Endothelial cell (in vitro differentiated cells): ENCODE data around the gene NIN. TPM values are rescaled to one million over a fixed set of nuclear protein-coding genes. Genes with fewer than 3 reads are reported as not detected.

Experiments
- DNase-seq: peaks from one replicate; pipeline ENCODE4 v3.0.0; 2021; ENCODE audit warnings: low spot score
- H3K27ac Mint-ChIP-seq: one replicate; pipeline ENCODE4 v1.8.0; 2021; ENCODE audit warnings: mixed read lengths, inconsistent platforms; ENCODE audit not compliant: unreplicated experiment
- H3K27me3 Mint-ChIP-seq: one replicate; pipeline ENCODE4 v1.8.0; 2021; ENCODE audit warnings: mild to moderate bottlenecking, moderate library complexity, mixed read lengths, inconsistent platforms; ENCODE audit not compliant: unreplicated experiment
- H3K36me3 Mint-ChIP-seq: one replicate; pipeline ENCODE4 v1.8.0; 2021; ENCODE audit warnings: mild to moderate bottlenecking, low read depth, mixed read lengths, inconsistent platforms; ENCODE audit not compliant: unreplicated experiment
- H3K4me1 Mint-ChIP-seq: one replicate; pipeline ENCODE4 v1.8.0; 2021; ENCODE audit warnings: mild to moderate bottlenecking, mixed read lengths, inconsistent platforms; ENCODE audit not compliant: unreplicated experiment
- H3K4me3 Mint-ChIP-seq: one replicate; pipeline ENCODE4 v1.8.0; 2021; ENCODE audit warnings: mild to moderate bottlenecking, mixed read lengths, inconsistent platforms; ENCODE audit not compliant: unreplicated experiment
- H3K9me3 Mint-ChIP-seq: one replicate; pipeline ENCODE4 v1.8.0; 2021; ENCODE audit warnings: mixed read lengths, inconsistent platforms; ENCODE audit not compliant: unreplicated experiment
- CTCF ChIP-seq: fragments of 200-600 bp; sonication (generic); IDR thresholded peaks from one replicate; pipeline ENCODE4 v1.5.0; 2021; ENCODE audit warnings: antibody characterized with exemption; ENCODE audit not compliant: unreplicated experiment
- total RNA-seq: library from RNA; stranded (reverse); fragmentation: NEBNext Ultra II Directional; extraction: Animal tissue kit (Norgen Biotek cat#: 25700); gene quantifications from one replicate; pipeline ENCODE4 v1.2.1, GENCODE V29; 2021; ENCODE audit not compliant: unreplicated experiment

NIN gene
- total RNA-seq, 1 donor from 2014 or later = 50.0 TPM

GRCh38 chr14:50675597-50675996 is 155.4 kb downstream of the NIN start:
- Mint-ChIP-seq H3K36me3 (no peaks in the 10 kb centered on the region), H3K9me3 (no peaks in the 10 kb centered on the region), H3K4me1 (peaks cover 24% of the 10 kb centered on the region), H3K27ac (no peak overlapping the region), H3K4me3 (no peak overlapping the region), H3K27me3 (peaks cover 2% of the 10 kb centered on the region)
- no peak for TF ChIP-seq CTCF
- no peak for DNase-seq

- Mint-ChIP-seq H3K9me3 (no peaks in the 10 kb centered on the region), H3K36me3 (no peaks in the 10 kb centered on the region), H3K4me1 (peaks cover 15% of the 10 kb centered on the region), H3K27ac (no peak overlapping the region), H3K27me3 (peaks cover 1% of the 10 kb centered on the region), H3K4me3 (no peak overlapping the region)
- DNase-seq = no peak
- no peak for TF ChIP-seq CTCF
These were observed 160.1 kb downstream of the NIN start for GRCh38 chr14:50670866-50671256.

GRCh38 chr14:50670196-50670865 is 160.6 kb downstream of the NIN start:
- no peak for TF ChIP-seq CTCF
- peaks cover 13% of the 10 kb centered on the region for H3K4me1 Mint-ChIP-seq
- H3K9me3 Mint-ChIP-seq = no peaks in the 10 kb centered on the region
- H3K4me3 Mint-ChIP-seq = no peak overlapping the region
- peaks cover 1% of the 10 kb centered on the region for H3K27me3 Mint-ChIP-seq
- H3K36me3 Mint-ChIP-seq = no peaks in the 10 kb centered on the region
- H3K27ac Mint-ChIP-seq = no peak overlapping the region
- DNase-seq = no peak

Other genes starting within 250 kb of the NIN start
- 24.0 TPM for gene SAV1, start 162.9 kb downstream of the NIN start, total RNA-seq
- 2.7 TPM for gene ABHD12B, start 40.9 kb upstream of the NIN start, total RNA-seq
- gene PYGL, start 113.3 kb upstream of the NIN start, total RNA-seq = 21.1 TPM